GM19023 (cell line): ENCODE measurements around the gene MACO1.

Source experiments
- ATAC-seq: cut with Tn5 transposase; IDR thresholded peaks from one replicate; pipeline ENCODE4 v1.9.1; 2021; ENCODE audit warnings: mild to moderate bottlenecking, moderate library complexity; ENCODE audit not compliant: unreplicated experiment

The MACO1 gene

GRCh38 chr1:25540750-25541342 lies 110.1 kb downstream of the MACO1 start:
- no peak for ATAC-seq

GRCh38 chr1:25541425-25541824 lies 110.7 kb downstream of the MACO1 start:
- ATAC-seq: no peak

GRCh38 chr1:25541889-25542658 lies 111.4 kb downstream of the MACO1 start:
- no peak for ATAC-seq

GRCh38 chr1:25543005-25543424 lies 112.3 kb downstream of the MACO1 start:
- no peak for ATAC-seq

GRCh38 chr1:25543425-25544242 lies 112.9 kb downstream of the MACO1 start, which contains the start of gene LDLRAP1:
Gene LDLRAP1, plus strand, starts transcription at chr1:25543606. Its CDS starts 93 bp downstream, at chr1:25543699.
- ATAC-seq: peak; percentile 89

- ATAC-seq: no peak
Measured at GRCh38 chr1:25544243-25544764, 113.6 kb downstream of the MACO1 start.

GRCh38 chr1:25544819-25545218 lies 114.1 kb downstream of the MACO1 start:
- no peak for ATAC-seq

- no peak for ATAC-seq
Measured at GRCh38 chr1:25545767-25546166, 115.1 kb downstream of the MACO1 start.

- no peak for ATAC-seq
Measured at GRCh38 chr1:25546193-25546592, 115.5 kb downstream of the MACO1 start.

GRCh38 chr1:25548601-25549000 lies 117.9 kb downstream of the MACO1 start:
- ATAC-seq: no peak

- ATAC-seq: peak; percentile 87
Measured at GRCh38 chr1:25549273-25550154, 118.8 kb downstream of the MACO1 start.
